ENCODE data around the gene NIPAL3.

The NIPAL3 gene

GRCh38 chr1:24415334-24415909 lies at the start of gene NIPAL3:
TSS of gene NIPAL3 (plus strand) at chr1:24415802. CDS start at chr1:24419548, 3,746 bp downstream.
- DNase-seq (ENCODE audit: low spot score) = peak; percentile 99

- no peak for DNase-seq (ENCODE audit: low spot score)
Observed at GRCh38 chr1:24366707-24367106, 48.9 kb upstream of the NIPAL3 start.

GRCh38 chr1:24369199-24369598 lies 46.4 kb upstream of the NIPAL3 start:
- DNase-seq (ENCODE audit: low spot score) = no peak

- DNase-seq (ENCODE audit: low spot score) = no peak
Observed at GRCh38 chr1:24369801-24370200, 45.8 kb upstream of the NIPAL3 start.

GRCh38 chr1:24373044-24373443 lies 42.6 kb upstream of the NIPAL3 start:
- peak; percentile 51 for DNase-seq (ENCODE audit: low spot score)

GRCh38 chr1:24373710-24374109 lies 41.9 kb upstream of the NIPAL3 start:
- DNase-seq (ENCODE audit: low spot score) = no peak

- no peak for DNase-seq (ENCODE audit: low spot score)
Observed at GRCh38 chr1:24374891-24375786, 40.5 kb upstream of the NIPAL3 start.

- DNase-seq (ENCODE audit: low spot score) = no peak
Observed at GRCh38 chr1:24379733-24380315, 35.8 kb upstream of the NIPAL3 start.

- no peak for DNase-seq (ENCODE audit: low spot score)
Observed at GRCh38 chr1:24380508-24380907, 35.1 kb upstream of the NIPAL3 start.

- DNase-seq (ENCODE audit: low spot score) = no peak
Observed at GRCh38 chr1:24381256-24381655, 34.3 kb upstream of the NIPAL3 start.

- DNase-seq (ENCODE audit: low spot score) = no peak
Observed at GRCh38 chr1:24382165-24382577, 33.4 kb upstream of the NIPAL3 start.

GRCh38 chr1:24383381-24383940 lies 32.1 kb upstream of the NIPAL3 start:
- no peak for DNase-seq (ENCODE audit: low spot score)

GRCh38 chr1:24384251-24385090 lies 31.1 kb upstream of the NIPAL3 start:
- no peak for DNase-seq (ENCODE audit: low spot score)

GRCh38 chr1:24385160-24385940 lies 30.3 kb upstream of the NIPAL3 start:
- peak; percentile 34 for DNase-seq (ENCODE audit: low spot score)

GRCh38 chr1:24386241-24386640 lies 29.4 kb upstream of the NIPAL3 start:
- peak; percentile 21 for DNase-seq (ENCODE audit: low spot score)

- DNase-seq (ENCODE audit: low spot score) = no peak
Observed at GRCh38 chr1:24386931-24387330, 28.7 kb upstream of the NIPAL3 start.

GRCh38 chr1:24387636-24388175 lies 27.9 kb upstream of the NIPAL3 start:
- no peak for DNase-seq (ENCODE audit: low spot score)

- no peak for DNase-seq (ENCODE audit: low spot score)
Observed at GRCh38 chr1:24388331-24388885, 27.2 kb upstream of the NIPAL3 start.

GRCh38 chr1:24389231-24389678 lies 26.3 kb upstream of the NIPAL3 start:
- DNase-seq (ENCODE audit: low spot score) = no peak
